ENCODE results near the gene BIN1. TPM values are rescaled to one million over a fixed set of nuclear protein-coding genes. Genes with fewer than 3 reads are reported as not detected.

Gene BIN1
- total and polyA plus RNA-seq, 2 of the 4 experiments (the other 2 are of a cell fraction): 18.1 to 25.7 TPM

DNA sequence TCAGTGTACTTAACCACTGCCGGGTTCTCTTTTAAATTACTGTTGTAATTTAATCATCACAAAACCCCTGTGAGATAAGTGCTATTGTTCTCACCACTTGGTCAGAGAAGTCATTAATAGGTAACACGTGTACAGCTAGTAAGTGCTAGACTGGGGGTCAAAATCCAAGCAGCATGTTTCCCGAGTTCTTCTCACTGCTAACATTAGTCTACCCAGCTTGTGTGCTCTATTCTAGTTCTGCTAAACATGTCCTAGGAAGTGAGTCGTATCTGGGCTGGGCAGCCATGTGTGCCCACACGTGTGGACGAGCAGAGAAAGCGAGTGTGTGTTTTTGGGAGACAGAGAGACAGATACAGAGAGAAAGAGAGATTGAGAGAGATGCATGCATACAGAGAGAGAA, 94.1 kb downstream of the BIN1 start:
- H3K23ac ChIP-seq (ENCODE audit: low read depth, low read length): no peak overlapping the region
- CTCF ChIA-PET: interaction anchor here (1.1 kb wide), 1 partner anchor 11 kb away, joined by 3 read pairs; no protein-coding TSS in a partner anchor
- no peak overlapping the region for H3K9ac ChIP-seq (ENCODE audit: low read depth, low read length)
- H3K4me3 ChIP-seq (ENCODE audit: insufficient read depth, low read depth, low read length): no peak overlapping the region
- H3K36me3 ChIP-seq (ENCODE audit: control insufficient read depth, insufficient read depth, low read length): no peaks in the 10 kb centered on the region
- H3K4me2 ChIP-seq (ENCODE audit: low read depth, low read length): no peak overlapping the region
- no peaks in the 10 kb centered on the region for H3K9me3 ChIP-seq (ENCODE audit: control insufficient read depth, insufficient read depth, low read length)
- H2AK9ac ChIP-seq (replicated peaks; ENCODE audit: low read depth, low read length, poor library complexity): no peak overlapping the region
- H2AFZ ChIP-seq (replicated peaks; ENCODE audit: low read length, poor library complexity): no peak overlapping the region
- dilution Hi-C loops (cut with HindIII; ENCODE audit: low sequenced_read_pairs, unreplicated experiment): no loop called here
- peak overlapping the region; percentile 41; the same call in 1 of the 2 replicates for H3K4ac ChIP-seq (ENCODE audit: low read depth, low read length)
- ATAC-seq (ENCODE audit: low read depth) (no peak), DNase-seq (peak; percentile 45)
- H3K18ac ChIP-seq (ENCODE audit: low read depth, low read length): peak overlapping the region; percentile 36; the same call in 1 of the 2 replicates
- H2BK20ac ChIP-seq (ENCODE audit: low read depth, low read length): no peak overlapping the region; the same call in 1 of the 2 replicates
- no peak overlapping the region for H3K14ac ChIP-seq (replicated peaks; ENCODE audit: low read depth, low read length)
- intact Hi-C loops (cut with micrococcal nuclease): no loop called here
- H2BK120ac ChIP-seq (ENCODE audit: low read depth, low read length): peak overlapping the region; percentile 21; the same call in 1 of the 2 replicates
- H3K27ac ChIP-seq (ENCODE audit: insufficient read depth, low read length): no peak overlapping the region
- H4K8ac ChIP-seq (ENCODE audit: low read depth in 2 of 2, low read length in 2 of 2): no peak overlapping the region
- POLR2A ChIA-PET (ENCODE audit: unreplicated experiment): no interaction called here
- peaks cover 6% of the 10 kb centered on the region for H3K27me3 ChIP-seq (ENCODE audit: control insufficient read depth, insufficient read depth, low read length)
- H4K20me1 ChIP-seq (ENCODE audit: insufficient read depth, low read length): no peaks in the 10 kb centered on the region
- H2BK5ac ChIP-seq (ENCODE audit: low read depth, low read length, poor library complexity, severe bottlenecking): no peak overlapping the region
- no peak overlapping the region for H4K91ac ChIP-seq (ENCODE audit: insufficient read depth, low read depth, low read length)
- peaks cover 17% of the 10 kb centered on the region for H3K4me1 ChIP-seq (ENCODE audit: control insufficient read depth, insufficient read depth, low read length)
- peaks cover 14% of the 10 kb centered on the region for H3K9me1 ChIP-seq (ENCODE audit: insufficient read depth, low read length)
- in situ Hi-C loops (cut with MboI; ENCODE audit: low sequenced_read_pairs): no loop called here
- H4K5ac ChIP-seq (ENCODE audit: low read depth, low read length): no peak overlapping the region
- H3K56ac ChIP-seq (ENCODE audit: extremely low read depth, insufficient read depth, low read length): no peak overlapping the region
- 79% methylated on average over 4 of the region's 7 CpGs; no CpG with 5 or more reads in 1 of the 2 experiments for WGBS, 2 experiments (ENCODE audit: extremely low coverage in 2 of 2, insufficient read length in 1 of 2)
- BruUV-seq (replicated peaks): no TSS peak
- no peaks in the 10 kb centered on the region for H3K79me1 ChIP-seq (ENCODE audit: low read depth in 1 of 2, low read length in 2 of 2)
- TF ChIP-seq RCOR1 (IDR thresholded peaks at IDR 0.05; ENCODE audit: insufficient replicate concordance, low read length): no peak
- TF ChIP-seq MXI1 (IDR thresholded peaks at IDR 0.05; ENCODE audit: borderline replicate concordance, low read depth, low read length): no peak
- TF ChIP-seq MAFK (IDR thresholded peaks at IDR 0.05; ENCODE audit: low read depth, low read length): no peak
- TF ChIP-seq, protein P1, sequence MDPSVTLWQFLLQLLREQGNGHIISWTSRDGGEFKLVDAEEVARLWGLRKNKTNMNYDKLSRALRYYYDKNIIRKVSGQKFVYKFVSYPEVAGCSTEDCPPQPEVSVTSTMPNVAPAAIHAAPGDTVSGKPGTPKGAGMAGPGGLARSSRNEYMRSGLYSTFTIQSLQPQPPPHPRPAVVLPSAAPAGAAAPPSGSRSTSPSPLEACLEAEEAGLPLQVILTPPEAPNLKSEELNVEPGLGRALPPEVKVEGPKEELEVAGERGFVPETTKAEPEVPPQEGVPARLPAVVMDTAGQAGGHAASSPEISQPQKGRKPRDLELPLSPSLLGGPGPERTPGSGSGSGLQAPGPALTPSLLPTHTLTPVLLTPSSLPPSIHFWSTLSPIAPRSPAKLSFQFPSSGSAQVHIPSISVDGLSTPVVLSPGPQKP (IDR thresholded peaks at IDR 0.05; ENCODE audit: borderline replicate concordance, low read depth, low read length): no peak
- no peak for TF ChIP-seq BHLHE40 (IDR thresholded peaks at IDR 0.05; ENCODE audit: low read depth, low read length)
- TF ChIP-seq RAD21 (IDR thresholded peaks at IDR 0.05; ENCODE audit: low read length): no peak
- TF ChIP-seq, protein P2, sequence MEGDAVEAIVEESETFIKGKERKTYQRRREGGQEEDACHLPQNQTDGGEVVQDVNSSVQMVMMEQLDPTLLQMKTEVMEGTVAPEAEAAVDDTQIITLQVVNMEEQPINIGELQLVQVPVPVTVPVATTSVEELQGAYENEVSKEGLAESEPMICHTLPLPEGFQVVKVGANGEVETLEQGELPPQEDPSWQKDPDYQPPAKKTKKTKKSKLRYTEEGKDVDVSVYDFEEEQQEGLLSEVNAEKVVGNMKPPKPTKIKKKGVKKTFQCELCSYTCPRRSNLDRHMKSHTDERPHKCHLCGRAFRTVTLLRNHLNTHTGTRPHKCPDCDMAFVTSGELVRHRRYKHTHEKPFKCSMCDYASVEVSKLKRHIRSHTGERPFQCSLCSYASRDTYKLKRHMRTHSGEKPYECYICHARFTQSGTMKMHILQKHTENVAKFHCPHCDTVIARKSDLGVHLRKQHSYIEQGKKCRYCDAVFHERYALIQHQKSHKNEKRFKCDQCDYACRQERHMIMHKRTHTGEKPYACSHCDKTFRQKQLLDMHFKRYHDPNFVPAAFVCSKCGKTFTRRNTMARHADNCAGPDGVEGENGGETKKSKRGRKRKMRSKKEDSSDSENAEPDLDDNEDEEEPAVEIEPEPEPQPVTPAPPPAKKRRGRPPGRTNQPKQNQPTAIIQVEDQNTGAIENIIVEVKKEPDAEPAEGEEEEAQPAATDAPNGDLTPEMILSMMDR (conservative IDR thresholded peaks at IDR 0.05; ENCODE audit: low read depth, low read length): no peak
- H2AK5ac ChIP-seq (ENCODE audit: low read depth, low read length): no peak overlapping the region
- H2BK15ac ChIP-seq (ENCODE audit: low read depth, low read length): peak overlapping the region; percentile 37; the same call in 1 of the 3 replicates

Measured in IMR-90 (cell line).